T47D (cell line): ENCODE results near the gene RNPEP.
"Not testable (repeated sequence)": the region's sequence is repeated elsewhere in the genome, so short reads cannot be mapped to it uniquely, and the experiment has no call there.

Experiments used
- DNase-seq, 2 experiments: peaks; one replicate each; pipeline versions ENCODE4 v3.0.0 to v3.0.0-alpha.2; 2011 to 2012; ENCODE audit warnings: low read depth in 1 of 2, low spot score in 1 of 2
- JUND ChIP-seq: IDR thresholded peaks from 2 replicates; pipeline ENCODE4 v1.6.1; 2012; ENCODE audit warnings: low read depth
- in situ Hi-C: cut with HindIII; loops from 2 replicates; pipeline ENCODE4 v1.10.0; 2016; ENCODE audit warnings: low sequenced_read_pairs, low pct_unique_long_range_greater_than_20kb

The RNPEP gene

GRCh38 chr1:201982623-201983379 lies at the start of gene RNPEP:
TSS of gene RNPEP (plus strand) at chr1:201982648. CDS start at chr1:201982667, 19 bp downstream.
- peak; percentile 89 to 93 for DNase-seq
- no peak for TF ChIP-seq JUND
- in situ Hi-C loops: no loop called here

- in situ Hi-C loops: no loop called here
- DNase-seq: peak in 1 of 2 experiments; percentile 53
- no peak for TF ChIP-seq JUND
Observed at GRCh38 chr1:201933840-201934430, 48.5 kb upstream of the RNPEP start.

- in situ Hi-C loops: no loop called here
- TF ChIP-seq JUND: no peak
- DNase-seq: no peak
Observed at GRCh38 chr1:201937624-201938213, 44.7 kb upstream of the RNPEP start.

GRCh38 chr1:201938440-201939035 lies 43.9 kb upstream of the RNPEP start:
- no peak for DNase-seq

GRCh38 chr1:201939148-201939547 lies 43.3 kb upstream of the RNPEP start:
- no peak for TF ChIP-seq JUND
- DNase-seq: peak in 1 of 2 experiments; percentile 21
- in situ Hi-C loops: no loop called here

More at GRCh38 chr1:201938440-201939035, 43.9 kb upstream of the RNPEP start:
- TF ChIP-seq JUND: no peak
- in situ Hi-C loops: no loop called here

- TF ChIP-seq JUND: no peak
- DNase-seq: peak in 1 of 2 experiments; percentile 51
- in situ Hi-C loops: no loop called here
Observed at GRCh38 chr1:201939574-201939973, 42.9 kb upstream of the RNPEP start.

GRCh38 chr1:201940316-201940715 lies 42.1 kb upstream of the RNPEP start:
- DNase-seq, in situ Hi-C loops: not testable (repeated sequence)

- in situ Hi-C loops: no loop called here
- no peak for TF ChIP-seq JUND
- peak in 1 of 2 experiments; percentile 90 for DNase-seq
Observed at GRCh38 chr1:201941420-201942128, 40.9 kb upstream of the RNPEP start.

GRCh38 chr1:201942129-201942495 lies 40.3 kb upstream of the RNPEP start:
- no peak for TF ChIP-seq JUND
- in situ Hi-C loops: no loop called here
- no peak for DNase-seq

GRCh38 chr1:201944002-201944401 lies 38.4 kb upstream of the RNPEP start:
- DNase-seq: no peak
- in situ Hi-C loops: no loop called here

GRCh38 chr1:201944639-201945038 lies 37.8 kb upstream of the RNPEP start:
- DNase-seq: peak in 1 of 2 experiments; percentile 42
- in situ Hi-C loops: no loop called here
- TF ChIP-seq JUND: no peak

More at GRCh38 chr1:201944002-201944401, 38.4 kb upstream of the RNPEP start:
- no peak for TF ChIP-seq JUND

GRCh38 chr1:201945157-201945556 lies 37.3 kb upstream of the RNPEP start:
- TF ChIP-seq JUND: no peak
- peak in 1 of 2 experiments; percentile 20 for DNase-seq
- in situ Hi-C loops: no loop called here
